ENCODE results near the gene R3HDM2.
A peak's percentile ranks its signal among the peaks of the same experiment; 100 is the strongest.
"Not testable (repeated sequence)": the region's sequence is repeated elsewhere in the genome, so short reads cannot be mapped to it uniquely, and the experiment has no call there.

R3HDM2 gene

GRCh38 chr12:57323416-57323815, 107.4 kb downstream of the R3HDM2 start:
- Histone ChIP-seq H3K36me3 (ENCODE audit: control insufficient read depth, insufficient read depth, low read length) (no peaks in the 10 kb centered on the region), H3K9me3 (ENCODE audit: control insufficient read depth, low read length) (no peaks in the 10 kb centered on the region), H3K27ac (ENCODE audit: low read depth, low read length, severe bottlenecking) (no peak overlapping the region), H3K4me3 (ENCODE audit: extremely low read depth, insufficient read depth, low read length, poor library complexity, severe bottlenecking) (no peak overlapping the region), H3K4me1 (ENCODE audit: control insufficient read depth, insufficient read depth, low read length, poor library complexity, severe bottlenecking) (peaks cover 10% of the 10 kb centered on the region)
- WGBS, 2 experiments (ENCODE audit: insufficient coverage in 2 of 2), result 60 to 93% methylated on average over 1 to 3 of the region's 3 CpGs

- H3K27ac ChIP-seq (ENCODE audit: low read depth, low read length, severe bottlenecking), result peak overlapping the region; percentile 16
Observed at GRCh38 chr12:57320639-57321038, 110.2 kb downstream of the R3HDM2 start.

GRCh38 chr12:57319678-57320469, 111.0 kb downstream of the R3HDM2 start:
- peak overlapping the region; percentile 70 for H3K27ac ChIP-seq (ENCODE audit: low read depth, low read length, severe bottlenecking)

More at GRCh38 chr12:57320639-57321038, 110.2 kb downstream of the R3HDM2 start:
- Histone ChIP-seq H3K9me3 (ENCODE audit: control insufficient read depth, low read length) (no peaks in the 10 kb centered on the region), H3K4me3 (ENCODE audit: extremely low read depth, insufficient read depth, low read length, poor library complexity, severe bottlenecking) (no peak overlapping the region), H3K4me1 (ENCODE audit: control insufficient read depth, insufficient read depth, low read length, poor library complexity, severe bottlenecking) (peaks cover 10% of the 10 kb centered on the region), H3K36me3 (ENCODE audit: control insufficient read depth, insufficient read depth, low read length) (no peaks in the 10 kb centered on the region)
- WGBS, 2 experiments (ENCODE audit: insufficient coverage in 2 of 2), result 100% methylated on average over 1 of the region's 2 CpGs; no CpG with 5 or more reads in 1 of the 2 experiments

GRCh38 chr12:57315681-57316080, 115.2 kb downstream of the R3HDM2 start:
- Histone ChIP-seq H3K27ac (ENCODE audit: low read depth, low read length, severe bottlenecking) (no peak overlapping the region), H3K4me3 (ENCODE audit: extremely low read depth, insufficient read depth, low read length, poor library complexity, severe bottlenecking) (no peak overlapping the region), H3K4me1 (ENCODE audit: control insufficient read depth, insufficient read depth, low read length, poor library complexity, severe bottlenecking) (peaks cover 10% of the 10 kb centered on the region), H3K36me3 (ENCODE audit: control insufficient read depth, insufficient read depth, low read length) (peaks cover under 1% of the 10 kb centered on the region), H3K9me3 (ENCODE audit: control insufficient read depth, low read length) (no peaks in the 10 kb centered on the region)
- WGBS, 2 experiments (ENCODE audit: insufficient coverage in 2 of 2), result 95 to 100% methylated on average over 4 to 7 of the region's 7 CpGs

More at GRCh38 chr12:57319678-57320469, 111.0 kb downstream of the R3HDM2 start:
- H3K36me3 ChIP-seq (ENCODE audit: control insufficient read depth, insufficient read depth, low read length), result no peaks in the 10 kb centered on the region
- H3K4me1 ChIP-seq (ENCODE audit: control insufficient read depth, insufficient read depth, low read length, poor library complexity, severe bottlenecking), result peaks cover 10% of the 10 kb centered on the region
- no peak overlapping the region for H3K4me3 ChIP-seq (ENCODE audit: extremely low read depth, insufficient read depth, low read length, poor library complexity, severe bottlenecking)
- H3K9me3 ChIP-seq (ENCODE audit: control insufficient read depth, low read length), result no peaks in the 10 kb centered on the region
- 90 to 96% methylated on average over 5 to 8 of the region's 11 CpGs for WGBS, 2 experiments (ENCODE audit: insufficient coverage in 2 of 2)

- not testable (repeated sequence) for H3K36me3 ChIP-seq (ENCODE audit: control insufficient read depth, insufficient read depth, low read length); H3K9me3 ChIP-seq (ENCODE audit: control insufficient read depth, low read length); H3K4me1 ChIP-seq (ENCODE audit: control insufficient read depth, insufficient read depth, low read length, poor library complexity, severe bottlenecking); H3K27ac ChIP-seq (ENCODE audit: low read depth, low read length, severe bottlenecking); H3K4me3 ChIP-seq (ENCODE audit: extremely low read depth, insufficient read depth, low read length, poor library complexity, severe bottlenecking)
- WGBS, 2 experiments (ENCODE audit: insufficient coverage in 2 of 2), result 89 to 94% methylated on average over 3 to 5 of the region's 5 CpGs
Observed at GRCh38 chr12:57312287-57312686, 118.6 kb downstream of the R3HDM2 start.

- WGBS, 2 experiments (ENCODE audit: insufficient coverage in 2 of 2), result 79% methylated on average over 2 of the region's 2 CpGs; no CpG with 5 or more reads in 1 of the 2 experiments
- Histone ChIP-seq H3K4me1 (ENCODE audit: control insufficient read depth, insufficient read depth, low read length, poor library complexity, severe bottlenecking) (peaks cover 3% of the 10 kb centered on the region), H3K27ac (ENCODE audit: low read depth, low read length, severe bottlenecking) (no peak overlapping the region)
Observed at GRCh38 chr12:57309420-57309819, 121.4 kb downstream of the R3HDM2 start.

GRCh38 chr12:57300961-57301584, 129.8 kb downstream of the R3HDM2 start:
- H3K4me1 ChIP-seq (ENCODE audit: control insufficient read depth, insufficient read depth, low read length, poor library complexity, severe bottlenecking), result no peaks in the 10 kb centered on the region
- H3K9me3 ChIP-seq (ENCODE audit: control insufficient read depth, low read length), result no peaks in the 10 kb centered on the region
- no peak overlapping the region for H3K27ac ChIP-seq (ENCODE audit: low read depth, low read length, severe bottlenecking)
- peaks cover 22% of the 10 kb centered on the region for H3K36me3 ChIP-seq (ENCODE audit: control insufficient read depth, insufficient read depth, low read length)
- no peak overlapping the region for H3K4me3 ChIP-seq (ENCODE audit: extremely low read depth, insufficient read depth, low read length, poor library complexity, severe bottlenecking)
- 100% methylated on average over 1 to 3 of the region's 3 CpGs for WGBS, 2 experiments (ENCODE audit: insufficient coverage in 2 of 2)

More at GRCh38 chr12:57309420-57309819, 121.4 kb downstream of the R3HDM2 start:
- H3K4me3 ChIP-seq (ENCODE audit: extremely low read depth, insufficient read depth, low read length, poor library complexity, severe bottlenecking), result no peak overlapping the region
- peaks cover 8% of the 10 kb centered on the region for H3K36me3 ChIP-seq (ENCODE audit: control insufficient read depth, insufficient read depth, low read length)
- no peaks in the 10 kb centered on the region for H3K9me3 ChIP-seq (ENCODE audit: control insufficient read depth, low read length)

- Histone ChIP-seq H3K27ac (ENCODE audit: low read depth, low read length, severe bottlenecking) (no peak overlapping the region), H3K9me3 (ENCODE audit: control insufficient read depth, low read length) (no peaks in the 10 kb centered on the region), H3K4me1 (ENCODE audit: control insufficient read depth, insufficient read depth, low read length, poor library complexity, severe bottlenecking) (no peaks in the 10 kb centered on the region), H3K4me3 (ENCODE audit: extremely low read depth, insufficient read depth, low read length, poor library complexity, severe bottlenecking) (no peak overlapping the region), H3K36me3 (ENCODE audit: control insufficient read depth, insufficient read depth, low read length) (peaks cover 23% of the 10 kb centered on the region)
- 80% methylated on average over 1 of the region's 1 CpG; no CpG with 5 or more reads in 1 of the 2 experiments for WGBS, 2 experiments (ENCODE audit: insufficient coverage in 2 of 2)
Observed at GRCh38 chr12:57299514-57300016, 131.3 kb downstream of the R3HDM2 start.

- WGBS, 2 experiments (ENCODE audit: insufficient coverage in 2 of 2), result 100% methylated on average over 2 of the region's 4 CpGs; no CpG with 5 or more reads in 1 of the 2 experiments
Observed at GRCh38 chr12:57296291-57296690, 134.6 kb downstream of the R3HDM2 start.

GRCh38 chr12:57282073-57282472, 148.8 kb downstream of the R3HDM2 start:
- H3K36me3 ChIP-seq (ENCODE audit: control insufficient read depth, insufficient read depth, low read length), result peaks cover 26% of the 10 kb centered on the region

More at GRCh38 chr12:57296291-57296690, 134.6 kb downstream of the R3HDM2 start:
- Histone ChIP-seq H3K9me3 (ENCODE audit: control insufficient read depth, low read length) (no peaks in the 10 kb centered on the region), H3K36me3 (ENCODE audit: control insufficient read depth, insufficient read depth, low read length) (peaks cover 32% of the 10 kb centered on the region), H3K27ac (ENCODE audit: low read depth, low read length, severe bottlenecking) (no peak overlapping the region), H3K4me3 (ENCODE audit: extremely low read depth, insufficient read depth, low read length, poor library complexity, severe bottlenecking) (no peak overlapping the region), H3K4me1 (ENCODE audit: control insufficient read depth, insufficient read depth, low read length, poor library complexity, severe bottlenecking) (no peaks in the 10 kb centered on the region)

More at GRCh38 chr12:57282073-57282472, 148.8 kb downstream of the R3HDM2 start:
- H3K4me1 ChIP-seq (ENCODE audit: control insufficient read depth, insufficient read depth, low read length, poor library complexity, severe bottlenecking); H3K4me3 ChIP-seq (ENCODE audit: extremely low read depth, insufficient read depth, low read length, poor library complexity, severe bottlenecking); H3K9me3 ChIP-seq (ENCODE audit: control insufficient read depth, low read length); H3K27ac ChIP-seq (ENCODE audit: low read depth, low read length, severe bottlenecking): not testable (repeated sequence)
- 85 to 97% methylated on average over 8 of the region's 12 CpGs for WGBS, 2 experiments (ENCODE audit: insufficient coverage in 2 of 2)
